BLaER1 (cell line): ENCODE results near the gene ZBTB37.

ENCODE experiments used
- H3K27ac ChIP-seq: shearing (Covaris generic); formaldehyde crosslinking; 2 replicates; pipeline ENCODE4 v1.8.1; 2022
- H3K27me3 ChIP-seq: shearing (Covaris generic); formaldehyde crosslinking; 2 replicates; pipeline ENCODE4 v1.8.1; 2022
- H3K36me3 ChIP-seq: shearing (Covaris generic); formaldehyde crosslinking; 2 replicates; pipeline ENCODE4 v1.8.1; 2022
- H3K4me1 ChIP-seq: shearing (Covaris generic); formaldehyde crosslinking; 2 replicates; pipeline ENCODE4 v1.8.1; 2022
- H3K4me2 ChIP-seq: shearing (Covaris generic); formaldehyde crosslinking; 2 replicates; pipeline ENCODE4 v1.8.1; 2022
- H3K4me3 ChIP-seq: shearing (Covaris generic); formaldehyde crosslinking; 2 replicates; pipeline ENCODE4 v1.8.1; 2022
- H3K9ac ChIP-seq: shearing (Covaris generic); formaldehyde crosslinking; 2 replicates; pipeline ENCODE4 v1.8.1; 2022
- H3K9me3 ChIP-seq: shearing (Covaris generic); formaldehyde crosslinking; 2 replicates; pipeline ENCODE4 v1.8.1; 2022
- H4K20me1 ChIP-seq: shearing (Covaris generic); formaldehyde crosslinking; 2 replicates; pipeline ENCODE4 v1.8.1; 2022
- Cebpa-rat ChIP-seq: shearing (Covaris generic); IDR thresholded peaks from 2 replicates; pipeline ENCODE4 v1.8.1; 2022

The ZBTB37 gene

DNA sequence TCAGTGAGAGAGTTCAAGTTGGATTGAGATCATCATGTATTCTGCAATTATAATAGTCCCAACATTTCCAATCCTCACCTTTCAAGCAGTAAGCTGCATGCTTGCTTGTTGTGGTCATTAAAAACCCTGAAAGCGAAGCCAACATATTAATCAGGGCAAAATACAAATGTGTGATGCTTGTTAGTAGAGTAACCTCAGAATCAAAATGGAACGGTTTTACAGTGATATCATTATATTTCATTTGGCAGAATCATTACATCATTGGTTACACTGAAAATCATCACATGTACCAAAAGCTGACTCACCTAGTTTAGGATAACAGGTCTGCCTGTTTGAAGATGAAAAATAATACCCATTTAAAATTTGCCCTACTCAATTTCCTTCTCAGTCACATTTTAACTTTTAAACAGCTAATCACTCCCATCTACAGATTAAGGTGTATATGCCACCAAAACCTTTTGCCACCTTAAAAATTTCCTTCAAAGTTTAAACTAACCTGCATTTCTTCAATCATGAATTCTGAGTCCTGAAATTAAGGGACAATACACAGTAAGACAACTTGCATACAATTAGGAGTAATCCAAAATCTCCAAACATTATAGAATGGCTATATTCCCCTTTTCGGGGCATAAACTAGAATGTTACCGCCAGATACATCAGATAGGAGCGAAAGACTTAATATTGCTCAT lies 3.9 kb upstream of the ZBTB37 start:
- H4K20me1 ChIP-seq, result peaks cover 61% of the 10 kb centered on the region

GRCh38 chr1:173865468-173866164 lies 2.6 kb upstream of the ZBTB37 start:
- Histone ChIP-seq H3K4me2 (peak overlapping the region; percentile 86), H3K27ac (peak overlapping the region; percentile 94; the same call in 1 of the 2 replicates), H4K20me1 (peaks cover 61% of the 10 kb centered on the region), H3K27me3 (no peaks in the 10 kb centered on the region), H3K36me3 (peaks cover 59% of the 10 kb centered on the region), H3K4me1 (peaks cover 43% of the 10 kb centered on the region), H3K4me3 (peak overlapping the region; percentile 86), H3K9me3 (no peaks in the 10 kb centered on the region), H3K9ac (peak overlapping the region; percentile 97)
- TF ChIP-seq Cebpa-rat, result no peak

More for the DNA sequence above, 3.9 kb upstream of the ZBTB37 start:
- peak overlapping the region; percentile 97; the same call in 1 of the 2 replicates for H3K9ac ChIP-seq
- peak overlapping the region; percentile 94; the same call in 1 of the 2 replicates for H3K27ac ChIP-seq
- no peaks in the 10 kb centered on the region for H3K9me3 ChIP-seq
- TF ChIP-seq Cebpa-rat, result no peak
- H3K4me2 ChIP-seq, result peak overlapping the region; percentile 86
- H3K4me3 ChIP-seq, result peak overlapping the region; percentile 86
- H3K27me3 ChIP-seq, result no peaks in the 10 kb centered on the region
- peaks cover 30% of the 10 kb centered on the region for H3K4me1 ChIP-seq
- peaks cover 64% of the 10 kb centered on the region for H3K36me3 ChIP-seq

DNA sequence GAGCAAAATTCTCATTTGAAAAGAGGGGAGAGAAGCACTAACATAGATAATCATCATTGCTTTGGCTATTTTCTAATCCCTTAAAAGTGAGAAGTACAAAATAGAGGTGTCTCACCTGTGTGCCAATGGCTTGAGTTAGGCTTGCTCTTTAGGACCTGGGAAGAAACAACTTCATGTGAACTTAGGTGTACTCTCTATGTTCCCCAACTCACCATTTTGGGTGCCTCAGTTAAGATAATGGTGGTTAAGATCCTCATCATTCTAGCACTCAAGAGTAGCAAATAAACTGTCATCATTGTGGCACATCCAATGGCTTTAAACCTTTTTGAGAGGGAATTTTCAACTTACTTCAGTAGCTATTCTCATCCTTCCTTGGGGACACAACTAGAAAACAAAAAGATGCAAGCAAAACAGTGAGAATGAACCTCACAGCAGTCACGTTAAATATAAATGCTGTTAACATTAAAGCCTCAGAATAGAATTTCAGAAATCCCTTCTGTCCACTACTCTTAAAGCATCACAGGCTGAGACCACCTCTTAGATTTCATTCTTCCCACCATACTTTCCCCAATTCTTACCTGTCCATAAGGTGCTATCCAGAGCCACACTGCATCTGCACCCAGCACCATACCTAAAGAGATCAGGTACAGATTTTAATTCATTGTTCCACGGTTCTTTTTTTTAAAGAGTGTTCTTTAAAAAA lies 1.6 kb upstream of the ZBTB37 start:
- Histone ChIP-seq H3K4me2 (peak overlapping the region; percentile 86), H3K27ac (peak overlapping the region; percentile 94), H3K9ac (peak overlapping the region; percentile 97), H3K9me3 (no peaks in the 10 kb centered on the region), H3K27me3 (no peaks in the 10 kb centered on the region), H4K20me1 (peaks cover 58% of the 10 kb centered on the region), H3K4me1 (peaks cover 52% of the 10 kb centered on the region), H3K4me3 (peak overlapping the region; percentile 86), H3K36me3 (peaks cover 56% of the 10 kb centered on the region)
- no peak for TF ChIP-seq Cebpa-rat

DNA sequence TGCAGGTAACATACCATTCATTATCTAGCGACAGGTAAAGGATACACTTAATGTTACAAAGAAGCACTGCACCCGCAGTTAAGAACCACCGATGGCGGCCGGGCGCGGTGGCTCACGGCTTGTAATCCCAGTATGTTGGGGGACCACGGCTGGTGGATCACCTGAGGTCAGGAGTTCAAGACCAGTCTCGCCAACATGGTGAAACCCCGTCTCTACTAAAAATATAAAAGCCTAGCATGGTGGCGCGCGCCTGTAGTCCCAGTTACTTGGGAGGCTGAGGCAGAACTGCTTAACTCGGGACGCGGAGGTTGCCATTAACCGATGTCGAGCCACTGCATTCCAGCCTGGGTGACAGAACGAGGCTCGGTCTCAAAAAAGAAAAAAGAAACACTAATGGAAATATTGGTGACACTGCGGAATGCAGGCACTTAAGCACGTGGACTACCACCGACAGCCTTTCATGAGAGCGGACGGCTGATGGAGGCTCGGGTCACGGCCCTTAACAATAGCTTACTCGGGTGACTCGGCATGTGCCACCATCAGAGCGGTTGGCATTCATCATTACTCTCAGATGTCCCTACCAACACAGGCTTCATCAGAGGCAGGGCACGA lies 933 bp upstream of the ZBTB37 start:
- Histone ChIP-seq H3K4me3 (peak overlapping the region; percentile 86), H3K36me3 (peaks cover 50% of the 10 kb centered on the region), H4K20me1 (peaks cover 51% of the 10 kb centered on the region), H3K27ac (peak overlapping the region; percentile 94), H3K27me3 (no peaks in the 10 kb centered on the region), H3K9me3 (no peaks in the 10 kb centered on the region), H3K4me1 (peaks cover 59% of the 10 kb centered on the region), H3K4me2 (peak overlapping the region; percentile 86), H3K9ac (peak overlapping the region; percentile 97)
- TF ChIP-seq Cebpa-rat, result no peak

- Histone ChIP-seq H3K9ac (peak within 1 kb of the TSS; percentile 97), H3K4me2 (peak within 1 kb of the TSS; percentile 86), H3K4me3 (peak within 1 kb of the TSS; percentile 86), H3K9me3 (no peaks in the 10 kb centered on the region), H3K27ac (peak within 1 kb of the TSS; percentile 97), H3K36me3 (peaks cover 44% of the 10 kb centered on the region), H3K27me3 (no peaks in the 10 kb centered on the region), H3K4me1 (peaks cover 61% of the 10 kb centered on the region), H4K20me1 (peaks cover 45% of the 10 kb centered on the region)
- no peak for TF ChIP-seq Cebpa-rat
Observed at GRCh38 chr1:173867753-173868265, 371 bp upstream of the ZBTB37 start, which contains the start of gene GAS5. TSS of gene GAS5 (minus strand) at chr1:173867989.

GRCh38 chr1:173869021-173869359 lies 810 bp downstream of the ZBTB37 start:
- peak overlapping the region; percentile 86 for H3K4me3 ChIP-seq
- peaks cover 56% of the 10 kb centered on the region for H3K4me1 ChIP-seq
- no peaks in the 10 kb centered on the region for H3K9me3 ChIP-seq
- no peaks in the 10 kb centered on the region for H3K27me3 ChIP-seq
- H3K4me2 ChIP-seq, result peak overlapping the region; percentile 82
- H3K9ac ChIP-seq, result peak overlapping the region; percentile 92
- H4K20me1 ChIP-seq, result peaks cover 33% of the 10 kb centered on the region
- peaks cover 32% of the 10 kb centered on the region for H3K36me3 ChIP-seq
- H3K27ac ChIP-seq, result peak overlapping the region; percentile 97
- no peak for TF ChIP-seq Cebpa-rat

DNA sequence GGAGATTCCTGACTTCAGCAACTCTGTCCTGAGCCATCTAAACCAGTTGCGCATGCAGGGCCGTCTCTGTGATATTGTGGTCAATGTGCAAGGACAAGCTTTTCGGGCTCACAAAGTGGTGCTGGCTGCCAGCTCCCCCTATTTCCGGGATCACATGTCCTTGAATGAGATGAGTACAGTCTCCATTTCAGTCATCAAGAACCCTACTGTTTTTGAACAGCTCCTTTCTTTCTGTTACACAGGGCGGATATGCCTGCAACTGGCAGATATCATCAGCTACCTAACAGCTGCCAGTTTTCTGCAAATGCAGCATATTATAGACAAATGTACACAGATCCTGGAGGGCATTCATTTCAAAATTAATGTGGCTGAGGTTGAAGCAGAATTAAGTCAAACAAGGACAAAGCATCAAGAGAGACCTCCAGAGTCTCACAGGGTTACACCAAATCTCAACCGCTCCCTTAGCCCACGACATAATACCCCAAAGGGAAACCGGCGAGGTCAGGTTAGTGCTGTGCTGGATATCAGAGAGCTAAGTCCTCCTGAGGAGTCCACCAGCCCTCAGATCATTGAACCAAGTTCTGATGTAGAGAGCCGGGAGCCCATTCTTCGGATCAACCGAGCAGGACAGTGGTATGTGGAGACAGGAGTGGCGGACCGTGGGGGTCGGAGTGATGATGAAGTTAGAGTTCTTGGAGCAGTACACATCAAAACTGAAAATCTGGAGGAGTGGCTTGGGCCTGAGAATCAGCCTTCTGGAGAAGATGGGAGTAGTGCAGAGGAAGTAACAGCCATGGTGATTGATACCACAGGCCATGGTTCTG lies 2.3 kb downstream of the ZBTB37 start:
- Histone ChIP-seq H3K4me1 (peaks cover 44% of the 10 kb centered on the region), H3K27ac (peak overlapping the region; percentile 35), H3K36me3 (peaks cover 19% of the 10 kb centered on the region), H3K4me3 (no peak overlapping the region), H3K27me3 (no peaks in the 10 kb centered on the region), H4K20me1 (peaks cover 19% of the 10 kb centered on the region), H3K4me2 (peak overlapping the region; percentile 82), H3K9ac (peak overlapping the region; percentile 7; the same call in 1 of the 2 replicates), H3K9me3 (no peaks in the 10 kb centered on the region)
- no peak for TF ChIP-seq Cebpa-rat

DNA sequence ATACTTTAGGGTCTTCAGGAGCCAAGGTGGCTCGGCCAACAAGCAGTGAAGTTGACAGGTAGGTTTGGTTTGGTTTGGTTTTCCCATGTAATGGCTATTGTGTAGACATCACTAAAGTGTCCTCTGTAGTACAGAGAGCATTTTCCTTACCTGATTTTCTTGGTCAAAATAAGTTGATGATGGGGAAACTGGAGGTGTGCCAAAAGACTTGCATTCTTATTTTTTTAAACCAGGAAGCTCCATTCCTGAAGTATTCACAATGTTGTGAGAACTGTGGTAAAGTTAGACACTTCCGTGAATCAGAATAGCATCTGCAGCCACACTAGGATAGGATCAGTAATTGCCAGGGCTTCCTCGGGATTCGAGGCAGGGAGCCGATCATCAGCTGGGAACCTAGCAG lies 2.9 kb downstream of the ZBTB37 start:
- Histone ChIP-seq H3K4me1 (peaks cover 38% of the 10 kb centered on the region), H3K9me3 (no peaks in the 10 kb centered on the region), H3K27ac (no peak overlapping the region), H4K20me1 (peaks cover 12% of the 10 kb centered on the region), H3K4me2 (peak overlapping the region; percentile 82), H3K27me3 (no peaks in the 10 kb centered on the region), H3K4me3 (no peak overlapping the region), H3K9ac (no peak overlapping the region), H3K36me3 (peaks cover 16% of the 10 kb centered on the region)
- TF ChIP-seq Cebpa-rat, result no peak

DNA sequence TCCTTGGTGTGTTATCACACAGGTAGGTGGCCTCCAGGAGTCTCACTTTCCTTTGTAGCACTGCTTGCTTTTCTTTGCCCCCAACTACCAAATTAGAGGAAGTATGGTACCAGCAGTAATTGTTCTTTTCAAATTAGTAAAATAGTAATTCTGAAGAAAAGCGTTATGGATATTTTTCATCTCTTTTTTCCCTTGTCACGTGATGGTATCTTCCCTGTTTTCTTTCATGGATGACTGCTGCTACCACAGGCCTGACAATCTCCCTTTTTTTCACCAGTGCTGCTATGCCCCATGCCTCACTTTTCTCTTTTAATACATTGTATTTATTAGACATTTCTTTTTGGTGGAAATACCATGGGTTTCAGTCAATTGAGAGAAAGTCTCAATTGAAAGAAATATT lies 3.3 kb downstream of the ZBTB37 start:
- Histone ChIP-seq H3K9ac (no peak overlapping the region), H4K20me1 (peaks cover 8% of the 10 kb centered on the region), H3K27ac (no peak overlapping the region), H3K27me3 (no peaks in the 10 kb centered on the region), H3K9me3 (no peaks in the 10 kb centered on the region), H3K36me3 (peaks cover 12% of the 10 kb centered on the region), H3K4me3 (no peak overlapping the region), H3K4me1 (peaks cover 35% of the 10 kb centered on the region), H3K4me2 (peak overlapping the region; percentile 82)
- no peak for TF ChIP-seq Cebpa-rat
